Cardiac muscle cell (in vitro differentiated cells and primary cell): ENCODE results near the gene FAM9C. TPM values are rescaled to one million over a fixed set of nuclear protein-coding genes. Genes with fewer than 3 reads are reported as not detected.

ENCODE experiments used
- DNase-seq, 2 donors: peaks; one replicate each; pipeline versions ENCODE4 v3.0.0 to v3.0.0-alpha.2; 2010 to 2017; ENCODE audit warnings: low read depth in 1 of 2, low spot score in 1 of 2
- H3K27ac ChIP-seq: fragments of 200-600 bp; sonication (generic); 2 replicates; pipeline ENCODE4 v1.5.1; 2016
- H3K27me3 ChIP-seq: fragments of 200-600 bp; sonication (generic); 2 replicates; pipeline ENCODE4 v1.6.0; 2016; ENCODE audit warnings: control low read depth
- H3K36me3 ChIP-seq: fragments of 200-600 bp; sonication (generic); 2 replicates; pipeline ENCODE4 v1.5.1; 2016; ENCODE audit warnings: control low read depth
- H3K4me1 ChIP-seq: fragments of 200-600 bp; sonication (generic); 2 replicates; pipeline ENCODE4 v1.8.1; 2017; ENCODE audit warnings: low read depth, mild to moderate bottlenecking, mixed run types
- H3K4me3 ChIP-seq: fragments of 200-600 bp; sonication (generic); 2 replicates; pipeline ENCODE4 v1.5.1; 2016; ENCODE audit warnings: mild to moderate bottlenecking
- H3K9me3 ChIP-seq: fragments of 200-600 bp; sonication (generic); 2 replicates; pipeline ENCODE4 v1.5.1; 2017; ENCODE audit warnings: low read depth, mild to moderate bottlenecking, control low read depth
- CTCF ChIP-seq: IDR thresholded peaks from 2 replicates; pipeline ENCODE4 v1.5.1; 2012; ENCODE audit warnings: low read depth, mild to moderate bottlenecking, low read length
- polyA plus RNA-seq: library from polyadenylated mRNA; unstranded; fragments of >200 nt; fragmentation: Nextera tagmentation; extraction: Ambion mirVana; gene quantifications from 2 replicates; pipeline ENCODE4 v1.2.1, GENCODE V29; 2016
- total RNA-seq: library from RNA; depleted of rRNA; stranded (reverse); fragments of >200 nt; gene quantifications from 2 replicates; pipeline ENCODE4 v1.2.3, GENCODE V29; 2016

FAM9C gene
- total and polyA plus RNA-seq, 2 experiments from 2014 or later, result not detected

DNA sequence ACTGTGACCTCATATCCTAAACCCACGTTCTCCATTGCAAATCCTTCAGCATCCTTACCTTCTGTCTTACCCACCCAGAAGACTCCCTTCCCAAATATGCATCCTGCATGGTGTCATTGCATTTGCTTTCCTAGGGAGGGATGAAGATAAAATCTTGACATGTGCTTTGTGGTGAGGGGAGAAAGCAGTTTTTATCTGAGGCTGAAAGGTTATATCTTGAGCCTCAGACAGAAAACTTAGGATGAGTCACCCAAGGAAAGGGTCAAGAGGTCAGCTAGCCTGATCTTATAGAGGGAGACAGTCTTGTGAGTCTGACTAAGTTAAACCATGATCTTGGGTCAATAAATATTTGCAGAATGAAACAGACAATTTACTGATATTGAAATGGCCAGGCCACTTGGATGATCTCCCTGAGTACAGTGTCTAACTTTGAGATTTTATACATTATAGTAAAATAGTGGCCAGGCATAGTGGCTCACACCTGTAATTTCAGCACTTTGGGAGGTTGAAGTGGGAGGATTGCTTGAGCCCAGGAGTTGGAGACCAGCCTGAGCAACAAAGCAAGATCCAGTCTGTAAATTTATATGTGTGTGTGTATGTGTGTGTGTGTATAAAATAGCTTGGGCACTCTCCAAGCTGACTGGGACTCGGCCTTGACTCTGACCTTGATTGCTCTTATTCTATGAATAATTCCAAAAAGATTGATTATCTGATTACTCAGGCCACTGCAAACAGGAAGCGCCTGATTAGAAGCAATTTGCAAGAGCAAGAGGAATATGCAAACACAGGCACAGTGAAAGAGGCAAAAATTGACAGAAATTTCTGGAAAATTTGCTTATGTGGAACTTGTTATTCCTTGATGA is 15.4 kb upstream of the FAM9C start:
- TF ChIP-seq CTCF, result no peak
- H3K4me1 ChIP-seq, result no peaks in the 10 kb centered on the region
- peak in 1 of 2 donors; percentile 44 for DNase-seq
- no peak overlapping the region for H3K4me3 ChIP-seq
- H3K27me3 ChIP-seq, result no peaks in the 10 kb centered on the region
- H3K36me3 ChIP-seq, result no peaks in the 10 kb centered on the region
- H3K9me3 ChIP-seq, result no peaks in the 10 kb centered on the region
- no peak overlapping the region for H3K27ac ChIP-seq

DNA sequence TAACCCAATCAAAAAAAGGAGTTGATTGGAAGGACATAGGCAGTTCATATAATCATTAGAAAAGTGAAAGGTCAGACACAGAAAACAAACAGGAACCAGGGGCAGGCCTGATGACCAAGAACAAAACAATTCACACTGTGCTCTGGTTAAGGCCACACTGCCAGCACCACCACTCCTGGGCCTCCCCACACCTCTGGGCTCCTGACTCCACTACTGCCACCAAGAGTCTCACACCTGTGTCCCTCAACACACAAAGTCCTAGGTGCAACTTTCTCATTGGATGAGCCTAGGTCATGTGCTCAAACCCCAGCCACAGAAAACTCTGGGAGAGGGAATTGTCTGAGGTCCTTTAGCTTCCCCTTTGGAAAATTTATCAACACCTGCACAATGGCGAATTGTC is 11.1 kb upstream of the FAM9C start:
- H3K9me3 ChIP-seq, result no peaks in the 10 kb centered on the region
- TF ChIP-seq CTCF, result no peak
- H3K27me3 ChIP-seq, result no peaks in the 10 kb centered on the region
- H3K36me3 ChIP-seq, result no peaks in the 10 kb centered on the region
- no peaks in the 10 kb centered on the region for H3K4me1 ChIP-seq
- no peak overlapping the region for H3K27ac ChIP-seq
- DNase-seq, result no peak
- H3K4me3 ChIP-seq, result no peak overlapping the region

- H3K4me3 ChIP-seq, result no peak overlapping the region
- H3K4me1 ChIP-seq, result no peaks in the 10 kb centered on the region
- TF ChIP-seq CTCF, result no peak
- no peak overlapping the region for H3K27ac ChIP-seq
- no peaks in the 10 kb centered on the region for H3K36me3 ChIP-seq
- DNase-seq, result no peak
- no peaks in the 10 kb centered on the region for H3K27me3 ChIP-seq
- H3K9me3 ChIP-seq, result no peaks in the 10 kb centered on the region
Observed at GRCh38 chrX:13053171-13053570, 8.8 kb upstream of the FAM9C start.

DNA sequence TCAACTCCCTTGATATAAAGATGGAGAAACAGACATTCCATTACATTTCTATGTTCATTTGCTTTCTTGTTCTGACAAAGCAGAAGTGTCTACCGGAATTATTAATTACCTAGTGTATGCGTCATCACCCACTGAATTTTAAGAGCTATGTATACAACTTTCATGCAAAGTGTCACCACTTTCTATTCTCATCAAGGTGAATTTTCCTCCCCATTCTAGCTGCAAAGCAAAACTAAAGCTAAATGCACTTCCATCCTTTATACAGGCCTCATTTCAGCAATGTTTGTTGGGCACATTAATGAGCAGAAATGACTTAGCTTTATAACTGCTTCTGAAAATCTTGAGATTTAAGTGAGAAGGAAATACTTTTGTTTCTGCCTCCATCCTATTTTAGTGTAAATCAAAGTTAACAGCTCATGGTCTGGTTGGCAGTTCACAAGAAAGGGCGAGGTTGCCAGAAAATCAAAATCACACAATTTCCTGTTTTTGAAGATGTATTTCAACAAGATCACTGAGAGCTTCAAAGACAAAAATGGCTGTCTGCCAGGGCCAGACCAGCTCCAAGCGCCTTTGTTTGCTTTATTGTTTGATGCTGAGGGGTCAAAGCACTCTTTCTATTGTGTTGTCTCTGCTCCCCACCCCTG is 7.2 kb upstream of the FAM9C start:
- Histone ChIP-seq H3K4me3 (no peak overlapping the region), H3K27me3 (no peaks in the 10 kb centered on the region), H3K27ac (no peak overlapping the region), H3K4me1 (no peaks in the 10 kb centered on the region), H3K36me3 (no peaks in the 10 kb centered on the region), H3K9me3 (no peaks in the 10 kb centered on the region)
- TF ChIP-seq CTCF, result no peak
- DNase-seq, result peak in 1 of 2 donors; percentile 57

DNA sequence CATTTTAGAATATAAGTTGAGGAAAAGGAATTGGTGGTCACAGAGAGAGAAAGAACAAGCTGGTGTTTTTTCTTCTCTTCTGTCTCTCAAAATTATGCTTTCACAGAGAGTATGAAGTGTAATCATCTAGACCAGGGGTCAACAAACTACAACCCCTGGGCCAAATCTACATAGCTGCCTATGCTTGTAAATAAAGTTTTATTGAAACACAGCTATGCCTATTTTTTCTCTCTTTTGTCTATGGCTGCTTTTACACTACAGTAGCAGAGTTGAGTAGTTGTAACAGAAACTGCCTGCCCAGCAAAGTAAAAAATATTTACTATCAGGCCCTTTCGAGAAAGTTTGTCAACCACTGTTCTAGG is 6.7 kb upstream of the FAM9C start:
- Histone ChIP-seq H3K4me1 (no peaks in the 10 kb centered on the region), H3K9me3 (no peaks in the 10 kb centered on the region)

More for the DNA sequence above, 6.7 kb upstream of the FAM9C start:
- no peak for TF ChIP-seq CTCF
- Histone ChIP-seq H3K27me3 (no peaks in the 10 kb centered on the region), H3K27ac (no peak overlapping the region), H3K36me3 (no peaks in the 10 kb centered on the region), H3K4me3 (no peak overlapping the region)
- DNase-seq, result no peak
